ENCODE results near the gene SLC38A6. TPM values are rescaled to one million over a fixed set of nuclear protein-coding genes. Genes with fewer than 3 reads are reported as not detected.

Gene SLC38A6
- total RNA-seq, 4 donors from 2014 or later: 11.1 to 19.1 (median 12.0) TPM

DNA sequence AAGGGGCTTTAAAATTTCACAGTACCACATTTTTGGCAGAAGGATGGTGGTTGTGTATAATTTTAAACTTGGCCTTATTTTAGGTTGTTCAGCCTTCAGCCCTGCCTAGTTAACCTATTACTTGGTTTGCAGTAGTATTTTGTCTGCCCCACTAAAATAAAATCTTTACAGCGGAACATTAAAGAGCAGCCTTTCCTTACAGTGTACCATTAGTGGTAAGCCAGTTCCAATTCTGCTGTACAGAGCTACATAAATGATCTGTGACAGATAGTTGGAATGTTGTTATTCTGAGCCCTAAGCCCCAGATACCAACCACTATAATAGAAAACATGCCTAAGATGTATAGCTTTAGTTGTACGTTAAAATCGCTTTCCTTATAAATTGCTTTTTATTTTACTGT is 56.2 kb downstream of the SLC38A6 start:
- Histone ChIP-seq H3K27me3 (no peaks in the 10 kb centered on the region), H3K4me1 (peaks cover 0 to 7% (median 0%) of the 10 kb centered on the region in 4 donors), H3K36me3 (no peaks in the 10 kb centered on the region), H3K9me3 (no peaks in the 10 kb centered on the region), H3K4me3 (no peak overlapping the region), H3K27ac (replicated peaks in 1 of 4) (no peak overlapping the region)
- intact Hi-C loops (cut with DNase I): loop anchor here (10.0 kb wide), 1 partner anchor 158 kb away; no protein-coding TSS in a partner anchor
- DNase-seq (ENCODE audit: extremely low spot score): no peak
- WGBS: 70% methylated on average over 3 of the region's 3 CpGs
- TF ChIP-seq POLR2AphosphoS5 (IDR thresholded peaks at IDR 0.05) (no peak), EP300 (IDR thresholded peaks at IDR 0.05) (no peak), POLR2A (IDR thresholded peaks at IDR 0.05; ENCODE audit: low read depth) (no peak)
- TF ChIP-seq, protein P1, sequence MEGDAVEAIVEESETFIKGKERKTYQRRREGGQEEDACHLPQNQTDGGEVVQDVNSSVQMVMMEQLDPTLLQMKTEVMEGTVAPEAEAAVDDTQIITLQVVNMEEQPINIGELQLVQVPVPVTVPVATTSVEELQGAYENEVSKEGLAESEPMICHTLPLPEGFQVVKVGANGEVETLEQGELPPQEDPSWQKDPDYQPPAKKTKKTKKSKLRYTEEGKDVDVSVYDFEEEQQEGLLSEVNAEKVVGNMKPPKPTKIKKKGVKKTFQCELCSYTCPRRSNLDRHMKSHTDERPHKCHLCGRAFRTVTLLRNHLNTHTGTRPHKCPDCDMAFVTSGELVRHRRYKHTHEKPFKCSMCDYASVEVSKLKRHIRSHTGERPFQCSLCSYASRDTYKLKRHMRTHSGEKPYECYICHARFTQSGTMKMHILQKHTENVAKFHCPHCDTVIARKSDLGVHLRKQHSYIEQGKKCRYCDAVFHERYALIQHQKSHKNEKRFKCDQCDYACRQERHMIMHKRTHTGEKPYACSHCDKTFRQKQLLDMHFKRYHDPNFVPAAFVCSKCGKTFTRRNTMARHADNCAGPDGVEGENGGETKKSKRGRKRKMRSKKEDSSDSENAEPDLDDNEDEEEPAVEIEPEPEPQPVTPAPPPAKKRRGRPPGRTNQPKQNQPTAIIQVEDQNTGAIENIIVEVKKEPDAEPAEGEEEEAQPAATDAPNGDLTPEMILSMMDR (IDR thresholded peaks at IDR 0.05): no peak

- Histone ChIP-seq H3K4me3 (no peak overlapping the region), H3K27ac (replicated peaks in 1 of 4) (no peak overlapping the region), H3K9me3 (no peaks in the 10 kb centered on the region), H3K4me1 (no peaks in the 10 kb centered on the region), H3K36me3 (peaks cover 0 to 4% (median 2%) of the 10 kb centered on the region in 4 donors), H3K27me3 (no peaks in the 10 kb centered on the region)
- DNase-seq (ENCODE audit: extremely low spot score): no peak
- 84% methylated on average over 3 of the region's 3 CpGs for WGBS
- intact Hi-C loops (cut with DNase I): no loop called here
- TF ChIP-seq POLR2AphosphoS5 (IDR thresholded peaks at IDR 0.05) (no peak), EP300 (IDR thresholded peaks at IDR 0.05) (no peak), POLR2A (IDR thresholded peaks at IDR 0.05; ENCODE audit: low read depth) (no peak)
- TF ChIP-seq, protein P1 (IDR thresholded peaks at IDR 0.05): no peak
Observed at GRCh38 chr14:61041704-61042103, 60.7 kb downstream of the SLC38A6 start.

DNA sequence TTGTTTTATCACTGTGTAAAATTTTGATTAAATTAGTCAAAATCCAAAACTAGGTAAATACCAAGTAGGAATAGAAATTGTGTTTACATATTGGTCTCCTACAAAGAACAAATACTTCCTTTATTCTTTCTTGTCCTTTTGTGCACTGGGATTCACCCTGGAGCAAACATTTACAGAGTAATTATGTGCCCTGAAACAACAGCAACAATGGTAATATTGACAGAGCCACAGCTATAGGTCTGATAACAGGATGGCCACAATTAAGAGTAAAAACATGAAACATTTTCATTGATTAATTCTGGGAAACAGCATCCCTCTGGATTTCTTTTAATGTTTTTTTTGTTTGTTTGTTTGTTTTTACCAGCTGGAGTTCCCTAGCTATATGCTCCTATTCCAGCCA is 61.2 kb downstream of the SLC38A6 start:
- H3K27me3 ChIP-seq: no peaks in the 10 kb centered on the region
- intact Hi-C loops (cut with DNase I): no loop called here
- DNase-seq (ENCODE audit: extremely low spot score): no peak
- no peak overlapping the region for H3K4me3 ChIP-seq
- H3K4me1 ChIP-seq: no peaks in the 10 kb centered on the region
- TF ChIP-seq EP300 (IDR thresholded peaks at IDR 0.05): no peak
- no peak for TF ChIP-seq POLR2A (IDR thresholded peaks at IDR 0.05; ENCODE audit: low read depth)
- TF ChIP-seq POLR2AphosphoS5 (IDR thresholded peaks at IDR 0.05): no peak
- TF ChIP-seq, protein P1 (IDR thresholded peaks at IDR 0.05): no peak
- no peaks in the 10 kb centered on the region for H3K9me3 ChIP-seq
- H3K27ac ChIP-seq (replicated peaks in 1 of 4): no peak overlapping the region
- peaks cover 0 to 4% (median 2%) of the 10 kb centered on the region in 4 donors for H3K36me3 ChIP-seq

DNA sequence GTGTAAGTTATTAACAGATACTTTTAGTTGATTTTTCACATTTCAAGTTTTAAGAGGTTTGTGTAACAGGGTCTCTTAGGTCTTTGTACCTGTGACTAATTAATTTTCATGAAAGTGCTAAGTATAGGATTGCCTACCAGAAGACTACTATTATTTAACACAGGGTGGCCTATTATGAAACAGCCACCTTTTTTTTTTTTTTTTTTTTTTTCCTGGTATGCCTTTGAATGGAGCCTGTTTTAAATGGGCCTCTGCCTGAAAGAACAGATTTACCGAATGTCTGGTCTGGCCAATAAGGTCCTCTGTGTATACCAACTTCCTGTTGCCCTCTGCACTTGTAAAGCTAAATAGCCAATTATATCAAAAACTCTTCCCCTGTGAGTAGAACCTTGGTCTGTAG is 62.5 kb downstream of the SLC38A6 start:
- intact Hi-C loops (cut with DNase I): no loop called here
- no peaks in the 10 kb centered on the region for H3K9me3 ChIP-seq
- H3K4me1 ChIP-seq: no peaks in the 10 kb centered on the region
- no peak for DNase-seq (ENCODE audit: extremely low spot score)
- H3K4me3 ChIP-seq: no peak overlapping the region
- TF ChIP-seq EP300 (IDR thresholded peaks at IDR 0.05) (no peak), POLR2AphosphoS5 (IDR thresholded peaks at IDR 0.05) (no peak), POLR2A (IDR thresholded peaks at IDR 0.05; ENCODE audit: low read depth) (no peak)
- TF ChIP-seq, protein P1 (IDR thresholded peaks at IDR 0.05): no peak
- no peaks in the 10 kb centered on the region for H3K27me3 ChIP-seq
- no peak overlapping the region for H3K27ac ChIP-seq (replicated peaks in 1 of 4)
- peaks cover 0 to 4% (median 2%) of the 10 kb centered on the region in 4 donors for H3K36me3 ChIP-seq
- WGBS: 83% methylated on average over 1 of the region's 1 CpG

GRCh38 chr14:61047021-61047420 is 66.0 kb downstream of the SLC38A6 start:
- H3K4me1 ChIP-seq: peaks cover 0 to 7% (median 0%) of the 10 kb centered on the region in 4 donors
- H3K27ac ChIP-seq (replicated peaks in 1 of 4): no peak overlapping the region
- no peak for DNase-seq (ENCODE audit: extremely low spot score)
- TF ChIP-seq, protein P1 (IDR thresholded peaks at IDR 0.05): no peak
- TF ChIP-seq POLR2A (IDR thresholded peaks at IDR 0.05; ENCODE audit: low read depth) (no peak), EP300 (IDR thresholded peaks at IDR 0.05) (no peak), POLR2AphosphoS5 (IDR thresholded peaks at IDR 0.05) (no peak)
- no peaks in the 10 kb centered on the region for H3K27me3 ChIP-seq
- H3K9me3 ChIP-seq: no peaks in the 10 kb centered on the region
- H3K36me3 ChIP-seq: peaks cover 0 to 4% (median 2%) of the 10 kb centered on the region in 4 donors
- no peak overlapping the region for H3K4me3 ChIP-seq
- intact Hi-C loops (cut with DNase I): no loop called here

All from esophagus muscularis mucosa (tissue), 4 donors.